Stimulated activated CD8-positive, alpha-beta memory T cell treated with anti-CD3 and anti-CD28 coated beads, Interleukin-7, amount 100 ng/mL, for 1 hour (primary cell): ENCODE data around the gene ANKRD65.
"Not testable (repeated sequence)": the region's sequence is repeated elsewhere in the genome, so short reads cannot be mapped to it uniquely, and the experiment has no call there.

ENCODE experiments used
- DNase-seq, 2 donors: peaks; one replicate each; pipeline ENCODE4 v3.0.0-alpha.2; 2020; ENCODE audit warnings: low read depth in 2 of 2

The ANKRD65 gene

GRCh38 chr1:1430114-1430982 lies 9.3 kb upstream of the ANKRD65 start:
- no peak for DNase-seq

- no peak for DNase-seq
Measured at GRCh38 chr1:1429671-1430073, 8.6 kb upstream of the ANKRD65 start.

- not testable (repeated sequence) for DNase-seq
Measured at GRCh38 chr1:1428967-1429366, 7.9 kb upstream of the ANKRD65 start.

GRCh38 chr1:1428174-1428573 lies 7.1 kb upstream of the ANKRD65 start:
- DNase-seq = no peak

GRCh38 chr1:1427820-1428148 lies 6.7 kb upstream of the ANKRD65 start:
- DNase-seq = no peak

GRCh38 chr1:1427106-1427819 lies 6.2 kb upstream of the ANKRD65 start:
- no peak for DNase-seq

- no peak for DNase-seq
Measured at GRCh38 chr1:1426496-1427105, 5.5 kb upstream of the ANKRD65 start.

- no peak for DNase-seq
Measured at GRCh38 chr1:1425753-1426495, 4.8 kb upstream of the ANKRD65 start.

- no peak for DNase-seq
Measured at GRCh38 chr1:1425426-1425752, 4.3 kb upstream of the ANKRD65 start.

- no peak for DNase-seq
Measured at GRCh38 chr1:1424707-1425106, 3.6 kb upstream of the ANKRD65 start.

- no peak for DNase-seq
Measured at GRCh38 chr1:1423245-1423597, 2.1 kb upstream of the ANKRD65 start.

GRCh38 chr1:1422465-1423244 lies 1.6 kb upstream of the ANKRD65 start:
- no peak for DNase-seq

- no peak for DNase-seq
Measured at GRCh38 chr1:1421907-1422464, 910 bp upstream of the ANKRD65 start.

GRCh38 chr1:1420654-1421141 lies 378 bp downstream of the ANKRD65 start:
- DNase-seq = no peak

GRCh38 chr1:1419813-1420653 lies 1.0 kb downstream of the ANKRD65 start:
- DNase-seq = no peak

- DNase-seq = no peak
Measured at GRCh38 chr1:1419363-1419812, 1.7 kb downstream of the ANKRD65 start.

- no peak for DNase-seq
Measured at GRCh38 chr1:1418464-1419362, 2.4 kb downstream of the ANKRD65 start.

- DNase-seq = not testable (repeated sequence)
Measured at GRCh38 chr1:1417825-1418463, 3.1 kb downstream of the ANKRD65 start.
